HEK293 (cell line): ENCODE data around the gene RNF10.

Experiments used
- BCL11A ChIP-seq: fragments of 450-650 bp; formaldehyde crosslinking; IDR thresholded peaks from 2 replicates; pipeline ENCODE4 v1.5.1; 2016; ENCODE audit warnings: low read depth, missing biosample characterization, missing genetic modification characterization
- CTCF ChIP-seq: fragments of 450-650 bp; formaldehyde crosslinking; IDR thresholded peaks from 2 replicates; pipeline ENCODE4 v1.5.1; 2016; ENCODE audit warnings: missing biosample characterization, missing genetic modification characterization
- HOXA7 ChIP-seq: sonication (generic); formaldehyde crosslinking; IDR thresholded peaks from 2 replicates; pipeline ENCODE4 v1.8.1; 2022; ENCODE audit warnings: missing genetic modification reagents, borderline replicate concordance
- ZBTB48 ChIP-seq: fragments of 450-650 bp; formaldehyde crosslinking; IDR thresholded peaks from 2 replicates; pipeline ENCODE4 v1.5.1; 2016; ENCODE audit warnings: missing biosample characterization, missing genetic modification characterization
- ZNF169 ChIP-seq: fragments of 450-650 bp; formaldehyde crosslinking; IDR thresholded peaks from 2 replicates; pipeline ENCODE4 v1.5.1; 2016; ENCODE audit warnings: missing biosample characterization, missing genetic modification characterization
- ZNF18 ChIP-seq: fragments of 450-650 bp; formaldehyde crosslinking; IDR thresholded peaks from 2 replicates; pipeline ENCODE4 v1.5.1; 2016; ENCODE audit warnings: missing biosample characterization, missing genetic modification characterization
- ZNF280C ChIP-seq: fragments of 450-650 bp; formaldehyde crosslinking; IDR thresholded peaks from 2 replicates; pipeline ENCODE4 v1.5.1; 2016; ENCODE audit warnings: missing biosample characterization, missing genetic modification characterization
- ZNF510 ChIP-seq: fragments of 450-650 bp; formaldehyde crosslinking; IDR thresholded peaks from 2 replicates; pipeline ENCODE4 v1.5.1; 2018; ENCODE audit warnings: mild to moderate bottlenecking, missing genetic modification characterization, missing biosample characterization; ENCODE audit not compliant: insufficient replicate concordance
- ZNF548 ChIP-seq: fragments of 450-650 bp; formaldehyde crosslinking; IDR thresholded peaks from 2 replicates; pipeline ENCODE4 v1.5.1; 2016; ENCODE audit warnings: missing biosample characterization, missing genetic modification characterization

- TF ChIP-seq ZNF548 (no peak), ZBTB48 (tag by site-specific recombination) (no peak), ZNF510 (tag by site-specific recombination) (no peak), ZNF18 (tag by site-specific recombination) (no peak), ZNF280C (tag by site-specific recombination) (no peak), HOXA7 (CRISPR knock-in tag) (no peak), ZNF169 (tag by site-specific recombination) (no peak), CTCF (tag by site-specific recombination) (no peak), BCL11A (no peak)
Measured at GRCh38 chr12:120522568-120522967, 11.6 kb upstream of the RNF10 start.
